Tibial nerve (tissue), 4 donors: ENCODE measurements around the gene KCNJ15.

Source experiments
- CTCF ChIP-seq, 5 experiments: fragments of 200-600 bp in 3 of 5; fragments of 450-650 bp in 2 of 5; sonication (generic) in 3 of 5; IDR thresholded peaks; one replicate each; pipeline ENCODE4 v1.5.1; 2016 to 2019; ENCODE audit warnings: antibody characterized with exemption in 5 of 5, mild to moderate bottlenecking in 3 of 5, moderate library complexity in 2 of 5
- EP300 ChIP-seq, 2 donors: sonication (generic); formaldehyde crosslinking; IDR thresholded peaks; one replicate each; pipeline ENCODE4 v1.6.1; 2017; ENCODE audit warnings: antibody characterized with exemption in 2 of 2, mild to moderate bottlenecking in 1 of 2
- POLR2A ChIP-seq, 2 donors: fragments of 450-650 bp; IDR thresholded peaks; one replicate each; pipeline ENCODE4 v1.6.1; 2017; ENCODE audit warnings: antibody characterized with exemption in 2 of 2, mild to moderate bottlenecking in 2 of 2, moderate library complexity in 2 of 2

DNA sequence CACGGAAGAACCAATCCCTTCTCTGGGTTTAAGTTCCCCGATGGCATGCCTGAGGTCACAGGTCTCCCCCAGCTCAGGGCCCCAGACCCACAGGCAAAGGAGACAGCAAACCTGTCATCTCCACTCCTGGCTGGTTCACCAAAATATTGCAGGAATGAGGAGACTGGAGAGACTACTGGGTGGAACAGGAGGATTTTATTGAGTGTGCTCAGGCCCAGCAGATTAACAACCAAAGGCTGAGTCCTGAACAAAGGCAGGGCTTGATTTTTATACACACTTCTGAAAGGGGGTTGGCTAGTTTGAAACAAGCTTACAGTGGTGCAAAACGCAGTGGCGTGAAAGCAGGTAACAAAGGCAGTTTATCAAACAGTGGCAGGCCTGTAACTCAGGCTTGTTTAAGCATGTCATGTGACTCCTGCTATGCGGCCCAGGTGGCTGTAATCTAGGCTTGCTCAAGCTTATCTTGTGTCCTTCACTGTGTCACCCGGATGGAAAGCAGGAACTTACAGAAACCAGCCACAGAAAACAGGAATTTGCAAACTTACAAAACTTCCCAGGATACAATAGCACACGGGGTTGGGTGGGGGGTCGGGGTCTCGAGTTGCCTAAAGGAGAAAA lies 27.4 kb upstream of the KCNJ15 start:
- TF ChIP-seq CTCF (IDR thresholded peaks at IDR 0.05) (no peak), EP300 (IDR thresholded peaks at IDR 0.05) (no peak), POLR2A (IDR thresholded peaks at IDR 0.05) (no peak)
